ENCODE data around the gene TGFBI. TPM values are rescaled to one million over a fixed set of nuclear protein-coding genes. Genes with fewer than 3 reads are reported as not detected.

TGFBI gene
- total RNA-seq, 2 donors from 2014 or later, result not detected

Other genes with a start within 250 kb of the TGFBI start
- gene SLC25A48, start 194.3 kb upstream of the TGFBI start, total RNA-seq, result not detected
- 10 to 100 TPM in 1 of 2 donors, 1 to 10 TPM in 1; 2.6 to 22.7 TPM for gene IL9, start 133.1 kb upstream of the TGFBI start, total RNA-seq
- not detected for gene LECT2, start 74.0 kb upstream of the TGFBI start, total RNA-seq
- 10 to 100 TPM in 1 of 2 donors, 1 to 10 TPM in 1; 7.1 to 13.9 TPM for gene SMAD5, start 103.9 kb downstream of the TGFBI start, total RNA-seq
- gene SMIM32, start 164.2 kb downstream of the TGFBI start, total RNA-seq, result not detected